ENCODE data around the gene RFX2.

DNA sequence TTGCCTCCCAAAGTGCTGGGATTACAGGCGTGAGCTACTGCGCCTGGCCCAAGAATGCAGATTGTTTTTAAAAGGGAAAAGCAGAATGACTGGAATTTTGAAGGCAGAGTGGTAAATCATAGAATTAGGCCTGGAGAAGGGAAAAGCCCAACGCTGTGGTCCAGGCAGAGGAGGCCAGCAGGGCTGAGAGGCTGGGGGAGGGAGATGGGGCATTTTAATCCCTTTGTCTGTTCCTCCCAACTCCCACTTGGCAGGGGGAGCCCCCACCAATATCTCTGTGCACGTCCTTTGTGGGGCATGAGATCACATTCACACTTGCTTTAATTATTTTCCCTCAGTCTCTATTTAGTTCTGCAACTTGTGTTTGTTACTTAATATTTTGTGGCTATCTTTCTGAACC lies 77.9 kb downstream of the RFX2 start:
- TF ChIP-seq, protein P1, sequence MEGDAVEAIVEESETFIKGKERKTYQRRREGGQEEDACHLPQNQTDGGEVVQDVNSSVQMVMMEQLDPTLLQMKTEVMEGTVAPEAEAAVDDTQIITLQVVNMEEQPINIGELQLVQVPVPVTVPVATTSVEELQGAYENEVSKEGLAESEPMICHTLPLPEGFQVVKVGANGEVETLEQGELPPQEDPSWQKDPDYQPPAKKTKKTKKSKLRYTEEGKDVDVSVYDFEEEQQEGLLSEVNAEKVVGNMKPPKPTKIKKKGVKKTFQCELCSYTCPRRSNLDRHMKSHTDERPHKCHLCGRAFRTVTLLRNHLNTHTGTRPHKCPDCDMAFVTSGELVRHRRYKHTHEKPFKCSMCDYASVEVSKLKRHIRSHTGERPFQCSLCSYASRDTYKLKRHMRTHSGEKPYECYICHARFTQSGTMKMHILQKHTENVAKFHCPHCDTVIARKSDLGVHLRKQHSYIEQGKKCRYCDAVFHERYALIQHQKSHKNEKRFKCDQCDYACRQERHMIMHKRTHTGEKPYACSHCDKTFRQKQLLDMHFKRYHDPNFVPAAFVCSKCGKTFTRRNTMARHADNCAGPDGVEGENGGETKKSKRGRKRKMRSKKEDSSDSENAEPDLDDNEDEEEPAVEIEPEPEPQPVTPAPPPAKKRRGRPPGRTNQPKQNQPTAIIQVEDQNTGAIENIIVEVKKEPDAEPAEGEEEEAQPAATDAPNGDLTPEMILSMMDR (IDR thresholded peaks at IDR 0.05; ENCODE audit: insufficient read depth, low read depth, low read length), result no peak
- no peak for TF ChIP-seq EZH2 (IDR thresholded peaks at IDR 0.05; ENCODE audit: insufficient read depth, low read length)
